ENCODE measurements around the gene KLHL5.

KLHL5 gene

DNA sequence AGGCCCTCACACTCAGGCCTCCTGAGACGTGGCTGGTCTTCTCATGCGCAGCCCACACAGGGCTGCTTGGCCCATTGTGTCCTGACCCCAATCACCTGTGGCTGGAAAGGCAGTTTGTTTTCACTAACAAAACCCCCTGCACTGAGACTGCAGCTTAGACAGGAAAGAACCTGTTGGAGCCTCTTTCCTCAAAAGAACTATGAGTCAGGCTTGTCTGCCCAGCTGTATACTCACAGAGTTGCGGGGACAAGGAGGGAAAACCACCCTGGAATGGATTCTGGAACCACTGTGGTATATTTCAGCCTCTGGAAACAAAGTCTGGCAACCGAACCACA, 24.6 kb upstream of the KLHL5 start:
- H3K27ac ChIP-seq, result no peak overlapping the region
- TF ChIP-seq, protein P1, sequence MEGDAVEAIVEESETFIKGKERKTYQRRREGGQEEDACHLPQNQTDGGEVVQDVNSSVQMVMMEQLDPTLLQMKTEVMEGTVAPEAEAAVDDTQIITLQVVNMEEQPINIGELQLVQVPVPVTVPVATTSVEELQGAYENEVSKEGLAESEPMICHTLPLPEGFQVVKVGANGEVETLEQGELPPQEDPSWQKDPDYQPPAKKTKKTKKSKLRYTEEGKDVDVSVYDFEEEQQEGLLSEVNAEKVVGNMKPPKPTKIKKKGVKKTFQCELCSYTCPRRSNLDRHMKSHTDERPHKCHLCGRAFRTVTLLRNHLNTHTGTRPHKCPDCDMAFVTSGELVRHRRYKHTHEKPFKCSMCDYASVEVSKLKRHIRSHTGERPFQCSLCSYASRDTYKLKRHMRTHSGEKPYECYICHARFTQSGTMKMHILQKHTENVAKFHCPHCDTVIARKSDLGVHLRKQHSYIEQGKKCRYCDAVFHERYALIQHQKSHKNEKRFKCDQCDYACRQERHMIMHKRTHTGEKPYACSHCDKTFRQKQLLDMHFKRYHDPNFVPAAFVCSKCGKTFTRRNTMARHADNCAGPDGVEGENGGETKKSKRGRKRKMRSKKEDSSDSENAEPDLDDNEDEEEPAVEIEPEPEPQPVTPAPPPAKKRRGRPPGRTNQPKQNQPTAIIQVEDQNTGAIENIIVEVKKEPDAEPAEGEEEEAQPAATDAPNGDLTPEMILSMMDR (conservative IDR thresholded peaks at IDR 0.05), result no peak

DNA sequence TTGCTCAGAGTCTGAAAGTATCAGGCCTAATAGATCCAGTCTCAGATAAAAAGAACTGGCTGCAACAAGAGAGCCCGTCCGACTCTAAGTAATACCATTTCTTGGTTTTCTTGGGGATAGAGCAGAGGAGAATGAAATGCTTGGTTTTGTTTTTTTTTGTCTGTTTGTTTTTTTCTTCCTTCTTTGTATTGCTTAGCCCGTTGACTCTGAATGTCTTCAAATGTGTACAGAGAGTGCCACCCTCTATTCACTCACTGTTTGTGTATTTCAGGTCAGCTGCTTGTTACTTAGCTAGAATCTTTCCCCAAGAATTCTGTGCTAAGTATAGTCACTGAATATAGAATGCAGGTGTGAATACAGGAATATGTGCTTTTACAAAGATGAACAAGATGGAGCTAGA, 24.1 kb upstream of the KLHL5 start:
- H3K27ac ChIP-seq, result 0 out of 2 replicates have a peak overlapping the region, but pooled peaks have one; percentile 3
- TF ChIP-seq, protein P1 (conservative IDR thresholded peaks at IDR 0.05), result no peak

DNA sequence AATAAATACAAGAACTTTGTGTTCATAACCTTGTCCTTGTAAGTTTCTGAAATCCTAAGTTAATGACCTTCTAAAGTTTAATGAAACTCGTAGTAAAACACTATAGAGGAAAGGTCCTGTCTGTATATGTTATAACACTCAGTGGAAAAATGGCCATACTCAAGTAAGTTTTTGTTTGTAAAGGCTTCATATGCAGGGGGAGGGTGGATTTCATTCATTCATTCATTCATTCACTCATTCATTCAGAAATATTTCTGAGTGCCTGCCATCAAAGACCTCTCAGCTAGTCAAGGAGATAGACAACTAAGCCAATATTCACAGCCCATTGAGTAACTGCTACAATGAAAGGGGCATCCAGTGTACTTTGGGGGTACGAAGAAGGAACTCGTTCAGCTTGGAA, 22.9 kb upstream of the KLHL5 start:
- TF ChIP-seq, protein P1 (conservative IDR thresholded peaks at IDR 0.05), result no peak
- no peak overlapping the region for H3K27ac ChIP-seq

DNA sequence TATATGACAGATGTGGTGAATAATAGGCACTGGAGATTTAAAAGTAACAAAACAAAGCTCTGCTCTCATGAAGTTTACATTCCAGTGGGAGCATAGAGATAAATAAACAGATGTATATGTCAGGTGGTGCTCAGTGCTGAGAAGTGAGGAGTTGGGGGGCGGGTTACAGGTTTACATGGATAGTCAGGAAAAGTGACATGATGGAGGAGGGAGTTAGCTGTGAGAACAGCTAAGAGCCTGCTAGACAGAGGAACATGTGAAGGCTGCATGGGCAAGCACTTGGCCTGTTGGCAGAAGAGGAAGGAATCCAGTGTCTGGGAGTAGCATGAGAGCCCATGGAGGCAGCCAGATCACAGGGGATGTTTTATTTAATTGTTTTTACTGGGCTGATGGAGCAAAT, 19.7 kb upstream of the KLHL5 start:
- H3K27ac ChIP-seq, result no peak overlapping the region; the same call in 1 of the 2 replicates
- TF ChIP-seq, protein P1 (conservative IDR thresholded peaks at IDR 0.05), result no peak

DNA sequence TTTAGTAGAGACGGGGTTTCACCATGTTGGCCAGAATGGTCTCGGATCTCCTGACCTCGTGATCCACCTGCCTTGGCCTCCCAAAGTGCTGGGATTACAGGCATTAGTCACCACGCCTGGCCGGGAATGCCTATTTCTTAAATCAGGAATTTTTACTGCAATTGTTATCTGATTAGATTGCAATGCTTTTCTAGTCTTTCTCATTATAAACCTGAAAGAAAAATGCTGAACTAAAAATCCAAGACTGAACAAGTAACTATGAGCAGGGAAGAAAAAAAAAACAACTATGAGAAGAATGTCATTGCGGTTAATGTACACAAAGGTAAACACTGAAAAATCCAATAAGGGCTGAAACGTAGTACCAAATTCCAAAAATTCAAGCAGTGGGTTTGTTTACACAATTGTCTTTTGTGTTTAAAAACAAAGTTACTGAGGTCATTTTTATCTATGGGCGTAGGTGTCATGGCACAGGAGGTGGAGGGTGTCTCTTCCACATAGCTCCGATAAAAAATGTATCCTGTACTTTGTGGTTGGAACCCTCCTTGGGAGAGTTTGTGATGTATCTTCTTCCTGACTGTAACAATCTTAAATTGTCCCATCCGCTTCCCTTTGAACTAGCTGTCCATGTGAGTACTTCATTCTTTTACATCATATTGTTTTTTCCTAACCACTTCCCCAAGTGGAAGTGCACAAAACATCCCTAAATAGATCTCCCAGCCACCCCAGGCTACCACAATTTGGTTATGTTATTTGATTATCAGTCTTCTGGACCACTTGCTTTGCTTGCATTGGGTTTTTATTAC, 18.8 kb upstream of the KLHL5 start:
- TF ChIP-seq, protein P1 (conservative IDR thresholded peaks at IDR 0.05), result no peak
- H3K27ac ChIP-seq, result peak overlapping the region; percentile 89

DNA sequence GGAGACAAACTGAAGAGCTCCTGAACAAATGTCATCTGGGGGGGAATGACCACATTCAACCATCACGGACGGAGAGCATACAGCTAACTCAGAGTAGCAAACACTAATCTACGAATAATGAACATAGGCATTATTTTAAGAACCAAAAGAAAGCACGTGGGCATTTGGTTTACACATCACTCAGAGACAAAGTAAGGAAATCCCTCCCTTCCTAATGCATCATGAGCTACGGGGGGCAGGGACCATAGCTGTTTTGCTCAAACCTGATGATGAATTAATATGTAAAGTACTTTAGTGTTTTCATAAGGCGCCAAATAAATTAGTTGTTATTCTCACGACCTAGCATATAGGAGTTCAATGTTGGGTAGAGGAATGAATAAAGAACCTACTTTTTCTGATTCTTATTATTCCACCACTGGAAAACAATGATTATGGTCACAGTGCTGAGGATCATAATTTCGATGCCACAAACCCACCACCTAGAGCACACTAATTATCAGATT, 18.1 kb upstream of the KLHL5 start:
- TF ChIP-seq, protein P1 (conservative IDR thresholded peaks at IDR 0.05), result no peak
- peak overlapping the region; percentile 89 for H3K27ac ChIP-seq

DNA sequence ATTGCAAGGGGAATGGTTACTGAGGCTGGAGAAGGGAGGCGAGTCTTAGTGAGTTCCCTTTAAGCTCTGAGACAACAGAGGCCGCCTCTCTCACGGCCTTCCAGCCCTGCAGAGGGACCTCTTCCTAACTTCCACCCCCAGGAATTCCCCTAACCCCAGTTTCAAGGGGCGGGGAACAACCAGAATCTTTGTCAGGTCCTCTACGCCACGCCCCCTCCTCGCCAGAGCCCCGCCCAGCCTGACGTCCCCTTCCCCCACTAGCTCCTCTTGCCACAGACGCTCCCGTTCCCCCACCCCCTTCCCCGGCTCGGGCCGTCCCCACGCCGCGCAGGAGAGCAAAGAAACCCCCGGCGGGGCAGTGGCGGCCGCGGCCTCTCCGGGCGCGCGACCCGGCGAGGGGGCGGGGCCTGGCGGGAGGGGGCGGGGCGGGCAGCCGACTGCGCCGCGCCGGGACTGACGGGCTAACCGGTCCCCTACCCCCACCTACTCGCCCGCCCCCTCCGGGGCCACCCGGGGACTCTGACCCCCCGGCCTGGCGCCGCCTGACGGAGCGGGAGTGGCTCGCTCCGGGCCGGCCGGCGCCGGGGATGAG, 17.6 kb upstream of the KLHL5 start:
- peak overlapping the region; percentile 89 for H3K27ac ChIP-seq
- TF ChIP-seq, protein P1 (conservative IDR thresholded peaks at IDR 0.05), result peak; percentile 5; the same call in 1 of the 2 replicates
